Measurements from ENCODE around the gene RHCG.

- TF ChIP-seq CTCF (IDR thresholded peaks at IDR 0.05) (no peak), SIN3A (IDR thresholded peaks at IDR 0.05; ENCODE audit: borderline replicate concordance, insufficient read depth, low read depth, low read length) (no peak)
These were observed 14.2 kb downstream of the RHCG start for GRCh38 chr15:89482139-89482538.
